Keratinocyte (primary cell): ENCODE results near the gene FA2H.

Source experiments
- EZH2 ChIP-seq: IDR thresholded peaks from one replicate; pipeline ENCODE4 v1.6.1; 2012; ENCODE audit warnings: inconsistent platforms, mild to moderate bottlenecking, low read length, moderate library complexity
- TF ChIP-seq, protein P1 (sequence below), 3 experiments: IDR thresholded peaks in 1 of 3; conservative IDR thresholded peaks in 1 of 3; optimal IDR thresholded peaks in 1 of 3; 2 replicates in 2 of 3; 3 replicates in 1 of 3; pipeline versions ENCODE3 to v1.5.1; 2011; ENCODE audit warnings: low read length in 3 of 3, mild to moderate bottlenecking in 3 of 3, moderate library complexity in 2 of 3, control low read depth in 1 of 3, inconsistent platforms in 1 of 3; ENCODE audit not compliant: insufficient read depth in 2 of 3; ENCODE audit errors: extremely low read depth in 1 of 3

DNA sequence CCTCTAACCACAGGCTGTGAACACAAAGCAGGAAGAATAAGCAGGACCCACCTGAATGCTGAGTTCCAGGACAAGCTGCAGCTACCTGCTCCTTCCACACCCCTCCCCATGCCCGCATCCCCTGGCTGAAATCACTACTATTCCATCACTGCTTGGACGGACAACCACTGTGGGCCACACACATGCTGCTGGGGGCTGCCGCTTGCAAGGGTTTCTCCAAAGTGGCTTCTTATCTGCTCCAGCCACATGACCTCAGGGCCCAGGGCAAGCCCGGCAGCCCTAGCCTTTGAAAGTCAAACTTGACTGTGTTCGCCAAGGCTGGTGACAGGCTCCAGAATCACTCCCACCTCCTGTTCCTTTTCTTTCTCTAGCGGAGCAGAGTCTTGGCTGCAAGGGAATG lies 18.4 kb downstream of the FA2H start:
- TF ChIP-seq, protein P1, sequence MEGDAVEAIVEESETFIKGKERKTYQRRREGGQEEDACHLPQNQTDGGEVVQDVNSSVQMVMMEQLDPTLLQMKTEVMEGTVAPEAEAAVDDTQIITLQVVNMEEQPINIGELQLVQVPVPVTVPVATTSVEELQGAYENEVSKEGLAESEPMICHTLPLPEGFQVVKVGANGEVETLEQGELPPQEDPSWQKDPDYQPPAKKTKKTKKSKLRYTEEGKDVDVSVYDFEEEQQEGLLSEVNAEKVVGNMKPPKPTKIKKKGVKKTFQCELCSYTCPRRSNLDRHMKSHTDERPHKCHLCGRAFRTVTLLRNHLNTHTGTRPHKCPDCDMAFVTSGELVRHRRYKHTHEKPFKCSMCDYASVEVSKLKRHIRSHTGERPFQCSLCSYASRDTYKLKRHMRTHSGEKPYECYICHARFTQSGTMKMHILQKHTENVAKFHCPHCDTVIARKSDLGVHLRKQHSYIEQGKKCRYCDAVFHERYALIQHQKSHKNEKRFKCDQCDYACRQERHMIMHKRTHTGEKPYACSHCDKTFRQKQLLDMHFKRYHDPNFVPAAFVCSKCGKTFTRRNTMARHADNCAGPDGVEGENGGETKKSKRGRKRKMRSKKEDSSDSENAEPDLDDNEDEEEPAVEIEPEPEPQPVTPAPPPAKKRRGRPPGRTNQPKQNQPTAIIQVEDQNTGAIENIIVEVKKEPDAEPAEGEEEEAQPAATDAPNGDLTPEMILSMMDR (optimal IDR thresholded peaks at IDR 0.05 in 1 of 3, IDR thresholded peaks at IDR 0.05 in 1 of 3, conservative IDR thresholded peaks at IDR 0.05 in 1 of 3; ENCODE audit: extremely low read depth in 1 of 3, insufficient read depth in 2 of 3, low read length in 3 of 3) = no peak
- TF ChIP-seq EZH2 = no peak
